GM23338 (cell line): ENCODE measurements around the gene BZW2. TPM values are rescaled to one million over a fixed set of nuclear protein-coding genes. Genes with fewer than 3 reads are reported as not detected.

Source experiments
- ATAC-seq: fragments of 200-7000 bp; cut with Tn5 transposase; 3 replicates; pipeline ENCODE4 v1.9.1; 2020
- DNase-seq: peaks from one replicate; pipeline ENCODE4 v3.0.0-alpha.2; 2015; ENCODE audit warnings: low spot score
- H2AFZ ChIP-seq: fragments of 200-600 bp; sonication (generic); 2 replicates; pipeline ENCODE4 v1.8.0; 2016; ENCODE audit warnings: antibody characterized with exemption, mild to moderate bottlenecking, moderate library complexity
- H3F3A ChIP-seq: fragments of 200-600 bp; sonication (generic); replicated peaks from 2 replicates; pipeline ENCODE4 v1.8.0; 2017; ENCODE audit warnings: antibody characterized with exemption, mixed run types, low read depth
- H3K27ac ChIP-seq: fragments of 200-600 bp; sonication (generic); 2 replicates; pipeline ENCODE4 v1.6.1; 2016; ENCODE audit warnings: low read depth
- H3K27me3 ChIP-seq: fragments of 200-600 bp; sonication (generic); 2 replicates; pipeline ENCODE4 v1.8.0; 2016; ENCODE audit warnings: mild to moderate bottlenecking, mixed run types, moderate library complexity; ENCODE audit not compliant: insufficient read depth
- H3K36me3 ChIP-seq: fragments of 200-600 bp; sonication (generic); 2 replicates; pipeline ENCODE4 v1.8.0; 2016; ENCODE audit warnings: mild to moderate bottlenecking; ENCODE audit not compliant: insufficient read depth
- H3K4me1 ChIP-seq: fragments of 200-600 bp; sonication (generic); 2 replicates; pipeline ENCODE4 v1.8.0; 2016; ENCODE audit warnings: mild to moderate bottlenecking, moderate library complexity; ENCODE audit not compliant: insufficient read depth
- H3K4me2 ChIP-seq: fragments of 200-600 bp; sonication (generic); 2 replicates; pipeline ENCODE4 v1.7.1; 2017; ENCODE audit warnings: mixed run types
- H3K4me3 ChIP-seq: fragments of 200-600 bp; sonication (generic); 2 replicates; pipeline ENCODE4 v1.6.1; 2016; ENCODE audit warnings: mixed run types
- H3K79me2 ChIP-seq: fragments of 200-600 bp; sonication (generic); replicated peaks from 2 replicates; pipeline ENCODE4 v1.8.0; 2017; ENCODE audit warnings: mild to moderate bottlenecking; ENCODE audit not compliant: insufficient read depth
- H3K9me2 ChIP-seq: fragments of 200-600 bp; sonication (generic); 2 replicates; pipeline ENCODE4 v1.8.0; 2017; ENCODE audit not compliant: insufficient read depth
- H4K20me1 ChIP-seq: fragments of 200-600 bp; sonication (generic); replicated peaks from 2 replicates; pipeline ENCODE4 v1.8.0; 2017; ENCODE audit warnings: mild to moderate bottlenecking; ENCODE audit not compliant: insufficient read depth
- H3K27ac Mint-ChIP-seq: 2 replicates; pipeline ENCODE4 v1.8.0; 2020; ENCODE audit warnings: inconsistent platforms, mild to moderate bottlenecking, moderate library complexity, mixed read lengths
- H3K27me3 Mint-ChIP-seq: 3 replicates; pipeline ENCODE4 v1.8.0; 2022; ENCODE audit warnings: low read depth, mild to moderate bottlenecking, moderate library complexity, mixed read lengths, inconsistent platforms; ENCODE audit not compliant: insufficient read depth, poor library complexity
- H3K36me3 Mint-ChIP-seq: 3 replicates; pipeline ENCODE4 v1.8.0; 2021; ENCODE audit warnings: low read depth, mild to moderate bottlenecking, inconsistent platforms, moderate library complexity, mixed read lengths
- H3K4me1 Mint-ChIP-seq: 3 replicates; pipeline ENCODE4 v1.8.0; 2020; ENCODE audit warnings: mild to moderate bottlenecking, inconsistent platforms, mixed read lengths
- H3K4me3 Mint-ChIP-seq: 3 replicates; pipeline ENCODE4 v1.8.0; 2021; ENCODE audit warnings: moderate library complexity, mild to moderate bottlenecking, inconsistent platforms, mixed read lengths
- H3K9me3 Mint-ChIP-seq: 3 replicates; pipeline ENCODE4 v1.8.0; 2020; ENCODE audit warnings: moderate library complexity, mild to moderate bottlenecking, inconsistent platforms, mixed read lengths
- CREB1 ChIP-seq: fragments of 250-450 bp; sonication (Bioruptor Pico); IDR thresholded peaks from 2 replicates; pipeline ENCODE4 v1.5.0; 2020; ENCODE audit warnings: low read depth, mild to moderate bottlenecking, moderate library complexity
- JUNB ChIP-seq: IDR thresholded peaks from one replicate; pipeline ENCODE4 v1.6.1; 2016; ENCODE audit warnings: antibody characterized with exemption; ENCODE audit not compliant: unreplicated experiment
- STAT1 ChIP-seq: IDR thresholded peaks from one replicate; pipeline ENCODE4 v1.6.1; 2016; ENCODE audit warnings: antibody characterized with exemption; ENCODE audit not compliant: unreplicated experiment
- ZNF331 ChIP-seq: fragments of 250-450 bp; sonication (Bioruptor Pico); IDR thresholded peaks from 2 replicates; pipeline ENCODE4 v1.5.0; 2020; ENCODE audit warnings: low read depth, mild to moderate bottlenecking, moderate library complexity
- polyA plus RNA-seq: library from polyadenylated mRNA; unstranded; fragments of >200 nt; fragmentation: Nextera tagmentation; extraction: Ambion mirVana; gene quantifications from 2 replicates; pipeline ENCODE4 v1.2.1, GENCODE V29; 2016
- total RNA-seq: library from RNA; depleted of rRNA; stranded (reverse); fragments of >200 nt; shearing (Covaris generic); gene quantifications from 2 replicates; pipeline ENCODE4 v1.2.3, GENCODE V29; 2014
- TF ChIP-seq, protein P1 (sequence below): IDR thresholded peaks from one replicate; pipeline ENCODE4 v1.6.1; 2018; ENCODE audit warnings: antibody characterized with exemption; ENCODE audit not compliant: unreplicated experiment
- TF ChIP-seq, protein P2 (sequence below): IDR thresholded peaks from 2 replicates; pipeline ENCODE4 v1.6.1; 2016; ENCODE audit warnings: antibody characterized with exemption
- TF ChIP-seq, protein P3 (sequence below), 2 experiments: fragments of 200-600 bp in 1 of 2; sonication (generic) in 1 of 2; conservative IDR thresholded peaks; 2 replicates each; pipeline versions ENCODE4 v1.5.1 to v1.6.1; 2016 to 2017; ENCODE audit warnings: antibody characterized with exemption in 2 of 2, low read depth in 2 of 2, mild to moderate bottlenecking in 2 of 2, moderate library complexity in 1 of 2

The BZW2 gene
- total and polyA plus RNA-seq, 2 experiments from 2014 or later: 88.8 to 108 TPM

DNA sequence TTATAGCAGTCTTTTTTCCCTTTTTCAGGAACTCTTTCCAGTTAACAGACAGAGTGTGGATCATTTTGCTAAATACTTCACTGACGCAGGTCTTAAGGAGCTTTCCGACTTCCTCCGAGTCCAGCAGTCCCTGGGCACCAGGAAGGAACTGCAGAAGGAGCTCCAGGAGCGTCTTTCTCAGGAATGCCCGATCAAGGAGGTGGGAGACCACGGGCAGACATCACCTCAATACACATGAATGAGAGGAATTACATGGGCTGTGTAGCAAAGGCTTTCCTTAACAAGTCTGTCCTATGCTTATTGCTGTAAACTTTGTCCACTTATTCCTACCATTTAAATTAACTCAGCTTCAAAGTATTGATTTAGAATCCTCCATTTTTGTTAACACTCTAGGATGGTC lies 48.8 kb downstream of the BZW2 start:
- Mint-ChIP-seq H3K4me3 (no peak overlapping the region), H3K9me3 (no peaks in the 10 kb centered on the region; the same call in 2 of the 3 replicates), H3K36me3 (peaks cover 72% of the 10 kb centered on the region), H3K27me3 (no peaks in the 10 kb centered on the region), H3K27ac (no peak overlapping the region; the same call in 1 of the 2 replicates), H3K4me1 (no peaks in the 10 kb centered on the region)
- DNase-seq (no peak), ATAC-seq (no peak)
- no peak for TF ChIP-seq CREB1 (CRISPR knock-in tag)
- TF ChIP-seq STAT1: no peak
- no peak overlapping the region for H3K4me2 ChIP-seq
- no peak overlapping the region for H3K4me3 ChIP-seq
- H3K9me2 ChIP-seq: no peaks in the 10 kb centered on the region
- H2AFZ ChIP-seq: no peak overlapping the region
- H3K27me3 ChIP-seq: no peaks in the 10 kb centered on the region
- H3F3A ChIP-seq: no peaks in the 10 kb centered on the region
- H3K79me2 ChIP-seq: no peaks in the 10 kb centered on the region
- peaks cover 3% of the 10 kb centered on the region; the same call in 1 of the 2 replicates for H4K20me1 ChIP-seq
- no peaks in the 10 kb centered on the region for H3K4me1 ChIP-seq
- H3K27ac ChIP-seq: no peak overlapping the region; the same call in 1 of the 2 replicates
- peaks cover 34% of the 10 kb centered on the region for H3K36me3 ChIP-seq

DNA sequence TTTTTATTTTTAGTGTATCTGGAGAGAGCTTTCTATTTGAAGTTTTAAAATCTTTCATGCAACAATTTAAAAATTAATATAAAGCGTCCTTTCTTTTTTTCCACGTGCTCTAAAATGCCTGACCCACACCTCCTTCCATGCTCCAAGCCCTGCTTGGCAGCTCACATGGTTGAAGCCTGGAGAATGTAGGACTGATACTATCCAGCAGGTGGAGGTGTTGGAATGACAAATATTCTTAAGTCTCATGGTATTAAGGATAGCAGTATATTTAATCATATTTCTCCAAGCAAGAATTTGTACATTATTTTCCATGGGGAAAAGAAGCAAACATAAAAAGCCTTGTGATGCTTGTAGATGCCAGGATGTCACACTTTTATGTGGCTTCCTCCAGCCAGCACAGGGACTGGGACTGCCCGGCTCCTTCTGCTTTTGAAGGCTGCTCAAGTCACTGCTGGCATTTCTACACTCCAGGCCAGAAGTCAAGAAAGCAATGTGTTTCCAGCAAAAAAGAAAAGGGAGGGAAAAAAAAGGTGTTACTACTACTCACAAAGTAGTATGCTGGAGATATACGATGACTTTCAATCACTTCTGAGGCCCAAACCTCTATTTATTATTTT lies 49.7 kb downstream of the BZW2 start:
- no peaks in the 10 kb centered on the region for H3K4me1 Mint-ChIP-seq
- H2AFZ ChIP-seq: no peak overlapping the region
- H3K79me2 ChIP-seq: no peaks in the 10 kb centered on the region
- TF ChIP-seq, protein P1, sequence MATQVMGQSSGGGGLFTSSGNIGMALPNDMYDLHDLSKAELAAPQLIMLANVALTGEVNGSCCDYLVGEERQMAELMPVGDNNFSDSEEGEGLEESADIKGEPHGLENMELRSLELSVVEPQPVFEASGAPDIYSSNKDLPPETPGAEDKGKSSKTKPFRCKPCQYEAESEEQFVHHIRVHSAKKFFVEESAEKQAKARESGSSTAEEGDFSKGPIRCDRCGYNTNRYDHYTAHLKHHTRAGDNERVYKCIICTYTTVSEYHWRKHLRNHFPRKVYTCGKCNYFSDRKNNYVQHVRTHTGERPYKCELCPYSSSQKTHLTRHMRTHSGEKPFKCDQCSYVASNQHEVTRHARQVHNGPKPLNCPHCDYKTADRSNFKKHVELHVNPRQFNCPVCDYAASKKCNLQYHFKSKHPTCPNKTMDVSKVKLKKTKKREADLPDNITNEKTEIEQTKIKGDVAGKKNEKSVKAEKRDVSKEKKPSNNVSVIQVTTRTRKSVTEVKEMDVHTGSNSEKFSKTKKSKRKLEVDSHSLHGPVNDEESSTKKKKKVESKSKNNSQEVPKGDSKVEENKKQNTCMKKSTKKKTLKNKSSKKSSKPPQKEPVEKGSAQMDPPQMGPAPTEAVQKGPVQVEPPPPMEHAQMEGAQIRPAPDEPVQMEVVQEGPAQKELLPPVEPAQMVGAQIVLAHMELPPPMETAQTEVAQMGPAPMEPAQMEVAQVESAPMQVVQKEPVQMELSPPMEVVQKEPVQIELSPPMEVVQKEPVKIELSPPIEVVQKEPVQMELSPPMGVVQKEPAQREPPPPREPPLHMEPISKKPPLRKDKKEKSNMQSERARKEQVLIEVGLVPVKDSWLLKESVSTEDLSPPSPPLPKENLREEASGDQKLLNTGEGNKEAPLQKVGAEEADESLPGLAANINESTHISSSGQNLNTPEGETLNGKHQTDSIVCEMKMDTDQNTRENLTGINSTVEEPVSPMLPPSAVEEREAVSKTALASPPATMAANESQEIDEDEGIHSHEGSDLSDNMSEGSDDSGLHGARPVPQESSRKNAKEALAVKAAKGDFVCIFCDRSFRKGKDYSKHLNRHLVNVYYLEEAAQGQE: no peak
- TF ChIP-seq STAT1 (no peak), ZNF331 (CRISPR knock-in tag) (no peak), JUNB (no peak)
- TF ChIP-seq, protein P2, sequence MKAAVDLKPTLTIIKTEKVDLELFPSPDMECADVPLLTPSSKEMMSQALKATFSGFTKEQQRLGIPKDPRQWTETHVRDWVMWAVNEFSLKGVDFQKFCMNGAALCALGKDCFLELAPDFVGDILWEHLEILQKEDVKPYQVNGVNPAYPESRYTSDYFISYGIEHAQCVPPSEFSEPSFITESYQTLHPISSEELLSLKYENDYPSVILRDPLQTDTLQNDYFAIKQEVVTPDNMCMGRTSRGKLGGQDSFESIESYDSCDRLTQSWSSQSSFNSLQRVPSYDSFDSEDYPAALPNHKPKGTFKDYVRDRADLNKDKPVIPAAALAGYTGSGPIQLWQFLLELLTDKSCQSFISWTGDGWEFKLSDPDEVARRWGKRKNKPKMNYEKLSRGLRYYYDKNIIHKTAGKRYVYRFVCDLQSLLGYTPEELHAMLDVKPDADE: no peak
- TF ChIP-seq, protein P3, sequence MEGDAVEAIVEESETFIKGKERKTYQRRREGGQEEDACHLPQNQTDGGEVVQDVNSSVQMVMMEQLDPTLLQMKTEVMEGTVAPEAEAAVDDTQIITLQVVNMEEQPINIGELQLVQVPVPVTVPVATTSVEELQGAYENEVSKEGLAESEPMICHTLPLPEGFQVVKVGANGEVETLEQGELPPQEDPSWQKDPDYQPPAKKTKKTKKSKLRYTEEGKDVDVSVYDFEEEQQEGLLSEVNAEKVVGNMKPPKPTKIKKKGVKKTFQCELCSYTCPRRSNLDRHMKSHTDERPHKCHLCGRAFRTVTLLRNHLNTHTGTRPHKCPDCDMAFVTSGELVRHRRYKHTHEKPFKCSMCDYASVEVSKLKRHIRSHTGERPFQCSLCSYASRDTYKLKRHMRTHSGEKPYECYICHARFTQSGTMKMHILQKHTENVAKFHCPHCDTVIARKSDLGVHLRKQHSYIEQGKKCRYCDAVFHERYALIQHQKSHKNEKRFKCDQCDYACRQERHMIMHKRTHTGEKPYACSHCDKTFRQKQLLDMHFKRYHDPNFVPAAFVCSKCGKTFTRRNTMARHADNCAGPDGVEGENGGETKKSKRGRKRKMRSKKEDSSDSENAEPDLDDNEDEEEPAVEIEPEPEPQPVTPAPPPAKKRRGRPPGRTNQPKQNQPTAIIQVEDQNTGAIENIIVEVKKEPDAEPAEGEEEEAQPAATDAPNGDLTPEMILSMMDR (conservative IDR thresholded peaks at IDR 0.05; ENCODE audit: low read depth in 2 of 2): peak; percentile 59 to 68
- no peaks in the 10 kb centered on the region; the same call in 2 of the 3 replicates for H3K9me3 Mint-ChIP-seq
- H3K27me3 ChIP-seq: no peaks in the 10 kb centered on the region
- H3K4me3 Mint-ChIP-seq: no peak overlapping the region
- no peak overlapping the region for H3K27ac ChIP-seq
- no peaks in the 10 kb centered on the region for H3K4me1 ChIP-seq
- ATAC-seq (peak; percentile 83), DNase-seq (peak; percentile 65)
- no peak overlapping the region for H3K4me2 ChIP-seq
- no peak overlapping the region for H3K4me3 ChIP-seq
- H4K20me1 ChIP-seq: peaks cover 2% of the 10 kb centered on the region; the same call in 1 of the 2 replicates
- H3K27ac Mint-ChIP-seq: no peak overlapping the region
- no peaks in the 10 kb centered on the region for H3F3A ChIP-seq
- H3K27me3 Mint-ChIP-seq: no peaks in the 10 kb centered on the region
- H3K36me3 ChIP-seq: peaks cover 40% of the 10 kb centered on the region
- no peaks in the 10 kb centered on the region for H3K9me2 ChIP-seq
- peaks cover 72% of the 10 kb centered on the region for H3K36me3 Mint-ChIP-seq
